Endothelial cell of umbilical vein (primary cell): ENCODE measurements around the gene PPP1R9A. TPM values are rescaled to one million over a fixed set of nuclear protein-coding genes. Genes with fewer than 3 reads are reported as not detected.

Source experiments
- BruUV-seq: library from RNA; stranded (reverse); fragments of 400-500 nt; replicated peaks from 2 replicates; lab custom pipeline; 2021; lab: Mats Ljungman, UMichigan
- CTCF ChIA-PET: fragments of 300-600, 350-600 bp; sonication (Branson Sonifier 250); formaldehyde crosslinking; loops from one replicate; lab custom pipeline; 2021; ENCODE audit warnings: antibody characterized with exemption, inconsistent platforms; lab: Charles Lee
- POLR2A ChIA-PET: fragments of 300-600, 350-600 bp; sonication (Branson Sonifier 250); formaldehyde crosslinking; loops from one replicate; lab custom pipeline; 2021; ENCODE audit warnings: antibody characterized with exemption, inconsistent platforms; lab: Charles Lee
- DNase-seq: peaks from one replicate; pipeline ENCODE4 v3.0.0-alpha.2; 2011; ENCODE audit warnings: low read depth, low spot score
- FAIRE-seq: peaks from 2 replicates; lab custom pipeline; 2011; peaks lifted over from hg19 to GRCh38; lab: Jason Lieb, UNC
- H2AFZ ChIP-seq: 2 replicates; pipeline ENCODE4 v1.6.0; 2012; ENCODE audit warnings: low read depth, low read length, control low read depth, inconsistent platforms
- H3K27ac ChIP-seq: 2 replicates; pipeline ENCODE4 v1.5.1; 2011; ENCODE audit warnings: low read depth, mild to moderate bottlenecking, control low read depth, low read length, moderate library complexity; ENCODE audit not compliant: insufficient read depth
- H3K27me3 ChIP-seq, 2 experiments: 2 replicates each; pipeline versions ENCODE4 v1.6.0 to v1.6.1; 2011; ENCODE audit warnings: low read length in 2 of 2, mixed read lengths in 1 of 2; ENCODE audit not compliant: control insufficient read depth in 2 of 2, insufficient read depth in 2 of 2
- H3K36me3 ChIP-seq, 2 experiments: 2 replicates in 1 of 2; 3 replicates in 1 of 2; pipeline ENCODE4 v1.5.1; 2011; ENCODE audit warnings: low read length in 2 of 2, mild to moderate bottlenecking in 1 of 2, moderate library complexity in 1 of 2; ENCODE audit not compliant: control insufficient read depth in 2 of 2, insufficient read depth in 2 of 2; ENCODE audit errors: extremely low read depth in 1 of 2
- H3K4me1 ChIP-seq: 3 replicates; pipeline ENCODE4 v1.5.1; 2011; ENCODE audit warnings: mild to moderate bottlenecking, low read length; ENCODE audit not compliant: control insufficient read depth, insufficient read depth; ENCODE audit errors: extremely low read depth
- H3K4me2 ChIP-seq: 2 replicates; pipeline ENCODE4 v1.6.1; 2011; ENCODE audit warnings: low read length, control low read depth, mixed read lengths; ENCODE audit not compliant: insufficient read depth
- H3K4me3 ChIP-seq, 3 experiments: fragments of 200-600 bp in 1 of 3; sonication (generic), shearing (Covaris generic) in 1 of 3; replicated peaks in 1 of 3; 2 replicates each; pipeline ENCODE4 v1.5.1; 2011 to 2016; ENCODE audit warnings: control low read depth in 3 of 3, low read length in 3 of 3, mild to moderate bottlenecking in 2 of 3, inconsistent platforms in 1 of 3, low read depth in 1 of 3, moderate library complexity in 1 of 3; ENCODE audit not compliant: insufficient read depth in 1 of 3
- H3K79me2 ChIP-seq: 2 replicates; pipeline ENCODE4 v1.6.0; 2012; ENCODE audit warnings: low read length, inconsistent platforms; ENCODE audit not compliant: control insufficient read depth, insufficient read depth
- H3K9ac ChIP-seq: replicated peaks from 2 replicates; pipeline ENCODE3; 2011; ENCODE audit warnings: low read length, control low read depth; ENCODE audit not compliant: insufficient read depth; ENCODE audit errors: extremely low read depth
- H3K9me1 ChIP-seq: replicated peaks from 3 replicates; pipeline ENCODE4 v1.6.0; 2011; ENCODE audit warnings: mild to moderate bottlenecking, low read length; ENCODE audit not compliant: control insufficient read depth, insufficient read depth; ENCODE audit errors: extremely low read depth
- H3K9me3 ChIP-seq: replicated peaks from 2 replicates; pipeline ENCODE4 v1.5.1; 2012; ENCODE audit warnings: low read length, inconsistent platforms; ENCODE audit not compliant: control insufficient read depth, insufficient read depth
- H4K20me1 ChIP-seq: replicated peaks from 2 replicates; pipeline ENCODE3; 2011; ENCODE audit warnings: mild to moderate bottlenecking, low read length; ENCODE audit not compliant: control insufficient read depth, insufficient read depth; ENCODE audit errors: extremely low read depth
- GATA2 ChIP-seq: IDR thresholded peaks from 2 replicates; pipeline ENCODE4 v1.7.0; 2011; ENCODE audit warnings: low read depth, mild to moderate bottlenecking, moderate library complexity, mixed read lengths, low read length; ENCODE audit not compliant: insufficient read length, insufficient read depth
- MAX ChIP-seq: IDR thresholded peaks from 2 replicates; pipeline ENCODE4 v1.6.1; 2011; ENCODE audit not compliant: insufficient read depth, insufficient read length
- MYC ChIP-seq: IDR thresholded peaks from one replicate; pipeline ENCODE4 v1.6.1; 2011; ENCODE audit warnings: mild to moderate bottlenecking, low read depth, low read length
- POLR2AphosphoS5 ChIP-seq: IDR thresholded peaks from 2 replicates; pipeline ENCODE4 v1.6.1; 2012; ENCODE audit warnings: low read depth, mild to moderate bottlenecking, control low read depth, low read length, moderate library complexity; ENCODE audit not compliant: insufficient read depth
- dilution Hi-C: fragments of 300-500 bp; cut with MboI; formaldehyde crosslinking; loops from one replicate; pipeline ENCODE4 v1.15.0; 2019; ENCODE audit warnings: low sequenced_read_pairs; ENCODE audit not compliant: extremely low pct_ligation_motif_present
- intact Hi-C: fragments of 100-400 bp; cut with micrococcal nuclease; formaldehyde crosslinking; loops from one replicate; pipeline ENCODE4 v1.10.0; 2022
- polyA plus RNA-seq, 4 experiments: library from polyadenylated mRNA; depleted of rRNA in 3 of 4; stranded (reverse) in 3 of 4; unstranded in 1 of 4; fragments of >200 nt; gene quantifications; 2 replicates each; pipeline versions ENCODE4 v1.2.1 to v1.2.3, GENCODE V29; 2011 to 2012; ENCODE audit warnings: missing spikeins in 1 of 4
- total RNA-seq: library from RNA; stranded (reverse); gene quantifications from 2 replicates; pipeline ENCODE4 v1.2.3, GENCODE V29; 2021

Gene PPP1R9A
- total and polyA plus RNA-seq, 2 donors (not counting 3 experiments of a cell fraction or from before 2014, with no cell fraction given): 0.50 to 3.0 TPM

DNA sequence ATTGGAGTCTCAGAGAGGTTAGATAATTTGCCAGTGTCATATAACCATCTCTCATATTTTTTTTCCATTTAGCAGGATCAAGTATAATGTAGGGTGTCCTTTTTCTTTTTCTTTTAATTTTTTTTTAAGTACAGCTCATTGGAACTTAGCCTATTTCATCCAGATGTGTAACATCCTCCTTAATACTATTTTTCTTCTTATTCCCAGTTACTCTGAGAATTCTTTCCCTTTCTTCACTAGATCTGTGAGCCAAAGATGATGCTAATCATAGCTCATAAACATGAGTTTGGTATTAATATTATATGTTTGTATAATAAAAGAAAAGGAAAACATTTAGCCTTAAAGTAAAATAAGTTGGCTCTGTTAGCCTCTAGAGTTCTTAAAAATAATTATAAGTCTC is 32.8 kb downstream of the PPP1R9A start:
- H3K36me3 ChIP-seq: no peaks in the 10 kb centered on the region
- ChIA-PET POLR2A (no interaction called here), CTCF (interaction anchor here (1.3 kb wide), 1 partner anchor 13 kb away, joined by 6 read pairs; no protein-coding TSS in a partner anchor)
- H3K27me3 ChIP-seq: no peaks in the 10 kb centered on the region
- no peaks in the 10 kb centered on the region for H3K9me1 ChIP-seq
- H3K9ac ChIP-seq: no peak overlapping the region
- H3K79me2 ChIP-seq: no peaks in the 10 kb centered on the region
- no peaks in the 10 kb centered on the region for H3K9me3 ChIP-seq
- dilution Hi-C loops (no loop called here), intact Hi-C loops (no loop called here)
- no peak overlapping the region for H3K27ac ChIP-seq
- DNase-seq (no peak), FAIRE-seq (no peak)
- H3K4me2 ChIP-seq: no peak overlapping the region
- H2AFZ ChIP-seq: no peak overlapping the region
- BruUV-seq: no TSS peak
- no peaks in the 10 kb centered on the region for H3K4me1 ChIP-seq
- no peak overlapping the region for H3K4me3 ChIP-seq
- TF ChIP-seq POLR2AphosphoS5 (no peak), MAX (no peak), GATA2 (no peak)
- no peaks in the 10 kb centered on the region for H4K20me1 ChIP-seq

DNA sequence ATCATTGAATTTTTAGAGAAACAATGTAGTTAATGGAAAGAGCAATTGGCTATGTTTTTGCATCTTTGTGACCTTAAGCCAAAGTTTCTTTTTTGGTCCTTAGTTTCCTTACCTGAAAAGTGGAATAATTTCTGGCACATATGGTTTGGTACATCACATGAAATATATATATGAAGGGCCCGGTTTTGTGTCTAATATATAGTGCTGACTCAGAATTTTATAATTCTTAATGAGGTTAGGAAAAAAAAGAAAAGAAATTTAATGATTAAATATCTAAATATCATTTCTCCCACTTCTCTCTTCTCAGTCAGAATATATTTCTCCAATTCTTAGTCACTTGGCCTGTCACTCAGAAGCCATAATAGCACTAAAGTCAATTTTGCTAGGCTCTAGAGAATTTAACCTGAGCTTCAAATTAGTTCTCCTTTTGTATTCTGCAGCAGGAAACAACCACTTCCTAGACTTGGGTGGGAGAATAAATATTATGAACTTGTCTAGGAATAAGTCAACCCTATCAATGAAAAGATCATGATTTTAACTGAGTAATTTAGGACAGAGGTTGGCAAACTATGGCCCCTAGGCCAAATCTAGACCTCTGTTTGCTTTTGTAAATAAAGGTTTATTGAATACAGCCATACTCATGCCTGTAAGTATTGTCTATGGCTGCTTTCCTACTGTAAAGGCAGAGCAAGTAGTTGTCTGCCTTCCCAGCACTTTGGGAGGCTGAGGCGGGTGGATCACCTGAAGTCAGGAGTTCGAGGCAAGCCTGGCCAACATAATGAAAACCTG is 34.6 kb downstream of the PPP1R9A start:
- H3K79me2 ChIP-seq: no peaks in the 10 kb centered on the region
- dilution Hi-C loops (no loop called here), intact Hi-C loops (no loop called here)
- ChIA-PET POLR2A (no interaction called here), CTCF (interaction anchor here (0.9 kb wide), 1 partner anchor 14 kb away, joined by 3 read pairs; no protein-coding TSS in a partner anchor)
- TF ChIP-seq GATA2: no peak
- no peak for TF ChIP-seq POLR2AphosphoS5
- no peak for TF ChIP-seq MYC
- H3K9ac ChIP-seq: no peak overlapping the region
- H3K27me3 ChIP-seq: no peaks in the 10 kb centered on the region
- no peak overlapping the region for H3K4me2 ChIP-seq
- H4K20me1 ChIP-seq: no peaks in the 10 kb centered on the region
- H3K36me3 ChIP-seq: no peaks in the 10 kb centered on the region
- no peak overlapping the region for H3K4me3 ChIP-seq
- H2AFZ ChIP-seq: no peak overlapping the region
- H3K9me1 ChIP-seq: no peaks in the 10 kb centered on the region
- FAIRE-seq: peak; percentile 33
- H3K27ac ChIP-seq: no peak overlapping the region
- peak; percentile 13 for DNase-seq
- BruUV-seq: no TSS peak
- no peaks in the 10 kb centered on the region for H3K9me3 ChIP-seq
- H3K4me1 ChIP-seq: no peaks in the 10 kb centered on the region
